Pulmonary artery endothelial cell (primary cell): ENCODE data around the gene AFF3. TPM values are rescaled to one million over a fixed set of nuclear protein-coding genes. Genes with fewer than 3 reads are reported as not detected.

Experiments used
- DNase-seq: peaks from one replicate; pipeline ENCODE4 v3.0.0-alpha.2; 2011; ENCODE audit warnings: low read depth, low spot score
- total RNA-seq: library from RNA; depleted of rRNA; stranded (reverse); fragments of >200 nt; gene quantifications from 2 replicates; pipeline ENCODE4 v1.2.3, GENCODE V29; 2014

AFF3 gene
- total RNA-seq, 1 donor from 2014 or later = not detected

DNA sequence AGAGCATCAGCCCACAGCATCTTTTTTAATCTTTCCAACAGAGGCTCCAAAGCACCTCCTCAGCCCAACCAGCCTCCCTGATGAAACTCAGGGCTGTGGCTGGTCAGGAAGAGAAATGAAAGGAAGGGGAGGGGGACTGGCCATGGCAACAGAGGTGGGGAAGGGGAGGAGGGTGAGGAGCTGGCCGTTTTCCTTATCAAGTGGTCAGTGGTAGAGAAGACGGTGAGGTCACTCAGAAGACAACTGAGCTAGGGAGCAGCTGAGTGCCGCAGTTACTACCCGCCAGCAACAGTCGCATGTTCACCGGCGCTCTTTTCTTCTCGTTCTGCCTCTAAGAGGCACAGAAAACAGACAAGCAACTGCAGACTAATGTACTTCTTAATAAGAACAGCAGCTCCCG lies 97.4 kb downstream of the AFF3 start:
- no peak for DNase-seq

DNA sequence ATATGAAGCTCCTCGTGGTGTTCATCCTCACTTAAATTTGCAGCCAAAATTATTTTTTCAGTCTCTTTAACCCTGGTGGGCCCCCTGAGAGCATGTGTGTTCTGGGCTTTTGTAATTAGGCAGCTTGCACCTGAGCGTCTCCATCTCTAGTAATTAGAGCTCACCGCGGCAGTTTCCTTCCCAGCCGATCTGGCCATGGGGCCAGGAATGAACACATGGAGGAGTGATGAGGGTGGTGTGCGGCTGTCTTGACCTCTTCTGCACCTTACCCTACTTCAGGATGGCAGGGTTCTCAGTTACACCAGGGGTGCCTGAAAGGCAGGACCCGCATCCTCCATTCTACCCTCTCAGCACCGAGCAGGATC lies 98.5 kb downstream of the AFF3 start:
- no peak for DNase-seq

DNA sequence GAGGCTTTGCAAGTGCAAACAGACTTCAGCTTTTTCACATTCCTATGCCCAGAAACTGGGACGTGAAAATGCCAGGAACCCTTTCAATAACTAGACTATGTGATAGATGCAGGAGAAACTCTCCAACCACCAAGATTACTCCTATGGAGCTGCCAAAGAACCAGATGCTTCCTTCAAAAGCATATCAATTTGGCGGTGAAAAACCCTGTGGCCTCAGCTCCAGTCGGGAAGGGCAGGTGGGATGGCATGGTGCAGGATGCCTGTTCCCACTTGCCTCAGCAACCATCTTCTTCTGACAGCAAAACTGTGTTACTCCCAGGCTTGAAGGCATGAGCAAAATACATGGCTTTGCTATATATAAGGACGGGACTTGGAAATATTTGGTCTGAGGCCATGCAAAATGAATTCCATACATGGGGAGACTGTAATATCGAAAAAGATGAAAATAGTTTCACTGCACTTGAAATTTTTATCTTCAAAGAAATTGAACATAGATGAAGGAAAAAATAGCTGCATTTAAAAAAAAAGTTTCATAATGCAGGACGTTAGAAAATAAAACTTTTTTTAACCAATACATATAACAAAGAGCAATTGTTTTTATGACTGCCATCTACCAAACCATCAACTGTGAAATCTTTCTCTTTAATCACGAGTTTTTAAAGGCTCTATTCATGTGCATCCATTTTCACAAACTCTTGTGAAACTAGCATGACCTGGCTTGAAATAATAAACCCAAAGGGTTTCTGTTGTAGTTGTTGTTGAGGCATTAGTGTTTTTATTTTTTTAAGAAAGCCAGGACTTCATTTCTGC lies 99.1 kb downstream of the AFF3 start:
- no peak for DNase-seq

DNA sequence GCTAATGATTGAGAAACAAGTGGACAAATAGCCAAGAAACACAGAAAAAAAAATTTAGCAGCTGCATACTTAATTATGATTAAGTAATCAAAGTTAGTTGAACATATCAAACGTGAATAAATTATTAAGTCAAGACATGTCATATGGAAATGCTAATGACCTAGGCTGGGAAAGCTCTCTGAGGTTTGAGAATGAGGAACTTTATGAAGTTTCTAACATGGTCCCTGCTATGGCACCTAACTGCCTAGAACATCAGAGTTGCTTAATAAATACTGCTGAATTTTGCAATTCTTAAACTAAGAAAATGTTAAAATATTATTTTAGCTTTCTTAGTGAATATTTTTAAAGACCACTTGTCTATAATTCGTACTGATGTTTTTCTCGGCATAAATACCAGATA lies 99.8 kb downstream of the AFF3 start:
- no peak for DNase-seq

DNA sequence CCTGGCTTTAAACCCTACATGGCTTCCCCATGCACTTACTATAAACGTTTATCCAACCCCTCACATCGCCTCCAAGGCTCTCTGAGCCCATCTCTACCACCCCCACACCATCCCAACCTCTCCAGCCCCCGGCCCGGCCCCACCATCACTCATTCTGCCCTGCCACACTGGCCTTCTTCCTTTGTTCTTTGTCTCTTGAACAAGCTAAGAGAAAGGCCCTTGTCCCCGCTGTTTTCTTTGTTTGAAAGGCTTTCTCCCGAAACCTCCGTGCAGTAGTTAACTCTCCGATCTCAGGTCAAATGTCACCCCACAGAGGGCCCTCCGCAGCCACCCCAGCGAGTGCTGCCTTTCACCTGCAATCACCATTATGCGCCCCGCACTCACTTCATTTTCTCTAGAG lies 100.4 kb downstream of the AFF3 start:
- DNase-seq = no peak

DNA sequence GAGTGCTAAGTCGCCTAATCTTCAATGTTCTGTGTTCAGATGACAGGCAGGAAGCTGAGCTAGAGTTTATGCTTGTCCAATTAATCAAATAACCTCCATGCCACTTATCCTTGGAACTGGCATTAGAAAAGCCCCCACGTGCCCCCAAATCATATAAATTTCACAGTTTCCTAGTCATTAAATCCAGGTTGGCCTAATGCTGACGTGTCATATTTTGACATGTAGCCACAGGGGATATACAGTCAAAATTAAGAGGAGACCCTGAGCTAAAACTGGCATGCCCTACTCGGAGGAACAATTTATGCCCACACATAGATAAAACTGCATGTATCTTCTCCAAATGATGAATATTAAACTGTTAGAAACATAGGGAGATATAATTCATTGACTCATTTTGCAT lies 101.0 kb downstream of the AFF3 start:
- no peak for DNase-seq

DNA sequence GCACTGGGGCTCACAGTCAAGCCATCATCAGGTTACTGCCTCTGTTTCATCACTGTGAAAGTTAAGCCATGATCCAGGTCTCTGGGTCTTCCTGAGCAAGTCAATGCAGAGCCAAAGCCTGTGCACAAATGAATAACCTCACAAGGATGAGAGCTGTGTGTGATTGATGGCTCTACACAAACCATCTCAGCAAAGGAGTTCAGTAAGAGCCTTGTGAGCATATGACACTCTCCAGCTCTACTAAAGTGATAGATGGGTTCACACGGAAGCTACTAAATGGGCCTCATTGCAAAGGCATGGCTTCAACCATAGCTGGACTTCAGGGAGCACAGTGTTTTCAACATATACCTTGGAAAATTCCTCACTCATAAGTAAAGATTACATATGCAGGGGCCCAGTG lies 101.5 kb downstream of the AFF3 start:
- no peak for DNase-seq

DNA sequence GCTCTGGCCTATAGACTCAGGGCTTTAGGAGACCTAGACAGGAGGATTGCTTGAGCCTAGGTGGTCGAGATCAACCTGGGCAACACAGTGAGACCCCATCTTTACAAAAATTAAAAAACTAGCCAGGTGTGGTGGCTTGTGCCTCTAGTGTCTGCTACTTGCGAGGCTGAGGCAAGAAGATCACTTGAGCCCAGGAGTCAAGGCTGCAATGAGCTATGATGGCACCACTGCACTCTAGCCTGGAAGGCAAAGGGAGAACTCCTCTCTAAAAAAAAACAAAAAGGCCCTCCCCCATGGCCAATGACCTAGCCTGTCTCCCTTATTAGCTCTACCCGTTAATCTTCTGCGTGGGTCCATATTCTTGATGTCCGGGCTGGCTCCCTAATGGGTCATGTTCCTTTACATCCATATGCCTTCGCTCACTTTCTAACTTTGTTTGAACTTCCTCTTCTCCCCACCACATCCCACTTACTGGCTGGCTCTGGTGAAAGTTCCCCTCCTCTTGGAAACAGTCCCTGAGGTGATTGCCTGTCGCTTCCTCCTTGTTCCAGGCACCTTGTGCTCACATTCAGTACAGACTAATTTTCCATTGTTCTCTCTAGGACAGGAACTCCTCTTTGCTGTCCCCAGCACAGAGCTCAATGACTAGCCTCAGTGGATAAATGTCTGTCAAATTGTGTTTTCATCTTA lies 103.0 kb downstream of the AFF3 start:
- no peak for DNase-seq

DNA sequence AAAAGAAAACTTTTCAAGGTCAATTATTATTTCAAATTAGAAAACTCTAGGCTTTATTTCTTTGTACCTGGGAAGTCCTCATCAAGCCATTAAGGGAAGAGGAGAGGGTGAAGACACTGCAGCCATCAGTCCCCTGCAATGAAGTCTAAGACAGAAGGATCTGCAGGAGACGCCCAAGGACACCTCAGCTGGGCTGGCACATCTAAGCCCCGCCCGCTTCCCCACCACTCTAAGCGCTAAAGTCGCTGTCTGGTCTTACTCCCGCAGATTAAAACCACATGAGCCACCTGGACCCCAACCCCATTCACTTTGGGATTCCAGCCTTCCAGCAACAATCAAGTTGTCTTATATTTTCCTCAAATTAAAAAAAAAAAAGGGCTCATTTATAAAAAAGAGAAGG lies 104.4 kb downstream of the AFF3 start:
- DNase-seq = no peak

DNA sequence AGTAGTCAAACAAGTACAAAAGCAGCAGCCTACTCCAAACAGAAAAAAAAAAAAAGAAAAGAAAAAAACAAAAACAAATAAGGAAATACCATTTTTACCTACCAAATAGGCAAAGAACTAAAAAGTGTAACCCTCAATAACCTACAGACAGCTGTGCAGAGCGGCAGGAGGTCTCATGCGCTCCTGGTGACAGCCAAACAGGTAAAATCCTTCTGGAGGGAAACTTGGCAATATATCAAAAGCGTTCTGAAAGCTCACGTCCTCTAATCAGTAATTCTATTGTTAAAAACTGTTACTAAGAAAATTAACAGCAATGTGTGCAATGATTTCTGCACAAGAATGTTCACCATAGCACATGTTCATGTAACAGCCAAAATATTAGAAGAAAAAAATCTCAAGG lies 105.6 kb downstream of the AFF3 start:
- no peak for DNase-seq

DNA sequence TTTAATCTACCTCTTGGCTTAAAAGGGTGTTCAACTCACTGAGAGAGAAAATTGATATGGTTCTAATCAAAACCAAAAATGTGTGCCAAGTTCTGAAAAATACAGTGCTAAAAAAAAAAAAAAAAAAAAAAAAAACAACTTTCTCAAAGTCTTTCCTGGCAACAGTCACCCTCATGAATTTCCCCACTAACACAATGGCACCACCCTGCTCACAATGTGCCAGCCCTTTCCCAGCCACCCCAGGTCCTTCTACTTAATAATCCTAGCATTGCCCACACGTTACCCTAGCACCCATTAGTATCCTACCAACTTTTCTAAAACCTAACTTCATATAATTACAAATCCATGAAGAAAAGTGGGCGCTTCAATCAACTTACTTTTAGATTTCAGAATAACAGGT lies 106.4 kb downstream of the AFF3 start:
- no peak for DNase-seq

DNA sequence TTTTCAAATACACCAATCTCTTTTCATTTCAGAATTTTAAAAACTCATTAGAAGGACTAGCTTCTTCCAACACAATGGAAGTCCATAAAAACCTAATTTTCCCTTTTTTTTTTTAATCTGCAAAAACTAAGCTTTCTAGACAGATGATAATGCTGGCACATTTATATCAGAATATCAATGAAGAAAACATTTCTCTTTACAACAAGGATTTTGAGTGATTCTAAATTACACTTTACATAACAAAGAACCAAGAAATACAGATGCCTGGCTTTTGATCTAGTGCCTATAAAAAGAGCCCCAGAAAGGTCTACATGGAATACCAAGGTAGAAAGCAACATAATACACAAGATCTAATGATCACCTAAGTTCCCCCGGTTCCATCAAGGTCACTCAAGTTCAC lies 108.0 kb downstream of the AFF3 start:
- no peak for DNase-seq

DNA sequence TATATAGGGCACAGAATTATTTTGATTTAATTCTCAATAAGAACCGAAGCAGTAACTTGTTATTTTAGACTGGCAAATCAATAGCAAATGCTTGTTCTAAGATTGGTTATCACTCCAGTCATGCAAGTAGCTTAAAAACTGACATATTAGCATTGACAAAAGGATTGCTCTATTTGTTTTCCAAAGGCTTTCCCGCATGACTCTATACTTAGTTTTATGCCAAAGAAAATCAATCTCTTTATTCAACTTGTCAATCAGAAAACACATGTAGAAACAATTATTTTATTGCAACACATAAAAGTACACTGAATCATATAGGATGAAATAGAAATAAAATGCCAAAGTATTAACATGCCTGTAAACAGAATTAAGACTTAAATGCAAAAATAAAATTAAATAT lies 108.4 kb downstream of the AFF3 start:
- no peak for DNase-seq

DNA sequence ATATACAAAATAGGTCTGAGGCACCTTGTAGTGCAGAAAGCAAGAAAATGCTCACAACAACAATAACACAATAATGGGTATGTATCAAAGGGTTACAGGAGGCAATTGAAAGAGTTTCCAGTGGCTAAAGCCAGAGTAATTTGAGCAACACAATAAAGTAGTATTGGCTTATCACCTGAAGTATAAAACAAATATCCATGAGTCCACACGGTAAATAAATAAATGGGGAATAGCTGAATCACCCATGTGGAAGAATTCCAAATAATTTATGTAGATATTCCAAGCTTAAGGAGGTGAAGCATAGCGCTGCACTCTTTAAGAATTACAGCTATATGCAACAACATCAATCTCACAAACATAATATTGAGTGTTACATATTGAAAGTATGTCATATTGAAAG lies 110.8 kb downstream of the AFF3 start:
- no peak for DNase-seq

DNA sequence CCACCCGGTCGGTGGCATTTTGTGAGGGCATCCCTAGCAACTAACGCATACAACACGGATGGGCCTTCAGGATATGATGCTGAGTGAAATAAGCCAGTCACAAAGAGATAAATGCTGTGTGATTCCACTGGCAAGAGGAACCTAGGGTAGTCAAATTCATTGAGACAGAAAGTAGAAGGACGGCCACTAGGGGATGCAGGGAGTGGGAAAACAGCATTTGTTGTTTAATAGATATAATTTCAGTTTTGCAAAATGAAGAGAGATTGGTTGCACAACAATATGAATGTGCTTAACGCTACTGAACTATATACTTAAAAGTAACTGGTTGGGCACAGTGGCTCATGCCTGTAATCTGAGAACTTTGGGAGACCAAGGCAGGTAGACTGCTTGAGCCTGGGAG lies 112.9 kb downstream of the AFF3 start:
- DNase-seq = no peak

DNA sequence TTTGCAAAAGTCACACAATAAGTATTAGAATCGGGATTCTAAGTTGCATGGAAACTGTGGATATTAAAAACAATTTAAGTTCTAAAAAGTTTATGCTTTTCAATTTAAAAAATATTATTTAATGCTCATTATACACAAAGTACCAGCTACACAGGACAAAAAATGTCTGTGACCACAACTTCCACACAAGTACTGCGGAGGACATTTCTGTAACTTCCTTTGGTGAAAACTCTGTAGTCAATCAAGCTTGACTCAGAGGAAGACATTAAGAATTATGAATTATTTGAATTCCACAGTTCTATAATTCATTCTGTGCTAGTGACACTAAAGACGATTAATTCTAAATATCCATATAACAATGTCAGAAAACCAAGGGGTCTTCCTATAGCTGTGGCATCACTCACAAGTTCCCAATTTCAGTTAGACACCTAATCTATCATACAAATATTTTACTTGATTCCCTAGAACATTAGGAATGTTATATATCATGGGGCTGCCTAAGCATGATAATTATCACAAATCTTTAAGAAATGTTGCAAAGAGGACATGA lies 120.5 kb downstream of the AFF3 start:
- DNase-seq = no peak

DNA sequence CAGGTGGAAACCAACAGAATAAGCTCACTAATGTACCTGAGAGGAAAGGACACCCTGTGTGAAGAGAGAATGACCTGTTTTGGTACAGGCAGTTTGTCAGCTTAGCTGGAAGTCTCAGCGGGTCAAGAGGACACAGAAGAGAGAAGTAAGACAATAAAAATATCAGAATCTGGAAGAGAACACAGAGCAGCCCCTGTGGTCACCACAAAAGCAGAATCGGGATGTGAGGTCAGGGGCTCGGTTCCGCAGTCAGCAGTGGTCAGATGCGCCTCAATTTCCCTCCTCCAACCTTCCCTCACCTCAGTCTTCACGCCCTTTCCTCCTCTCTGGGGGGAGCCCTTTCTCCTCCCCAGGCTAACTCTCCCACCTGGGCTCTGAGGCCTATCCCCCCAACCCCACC lies 122.9 kb downstream of the AFF3 start:
- DNase-seq = no peak

DNA sequence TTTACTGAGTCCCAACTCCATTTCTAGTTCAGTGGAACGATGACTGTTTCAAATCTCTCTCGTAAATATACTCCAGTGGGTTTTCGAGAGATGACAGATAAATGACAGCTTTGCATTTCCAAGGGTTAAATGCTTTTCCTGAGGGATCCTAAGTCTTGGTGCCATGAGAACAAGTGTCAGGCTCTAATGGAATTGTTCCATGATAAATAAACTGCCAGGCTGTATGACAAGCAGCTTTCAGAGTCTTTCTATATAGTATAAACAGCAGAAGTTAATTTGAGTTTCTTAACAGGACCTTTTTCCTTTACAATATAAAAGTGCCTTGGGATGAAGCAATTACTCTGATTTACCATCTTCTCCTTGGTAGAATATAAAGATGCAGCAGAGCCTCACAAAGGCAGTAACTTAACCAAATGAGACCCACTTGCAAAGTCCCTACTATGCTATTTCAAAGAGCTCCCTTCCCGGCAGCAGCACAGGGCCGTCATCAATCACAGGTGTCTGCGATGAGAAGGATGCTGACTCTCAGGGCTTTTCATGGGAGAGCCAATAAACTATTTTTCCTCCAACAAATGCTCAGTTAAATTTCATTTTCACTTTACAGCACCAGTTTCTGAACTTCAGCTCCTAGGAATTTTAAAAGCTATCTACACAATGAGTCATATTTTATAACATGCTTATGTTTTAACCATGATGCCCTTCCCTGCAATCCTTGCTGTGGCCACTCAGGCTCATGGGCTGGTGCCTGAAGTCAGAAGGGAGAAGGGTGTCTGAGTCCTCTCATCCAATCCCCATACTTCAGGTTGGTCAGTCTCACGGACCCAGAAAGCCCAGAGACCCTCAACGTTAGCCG lies 123.8 kb downstream of the AFF3 start:
- no peak for DNase-seq

DNA sequence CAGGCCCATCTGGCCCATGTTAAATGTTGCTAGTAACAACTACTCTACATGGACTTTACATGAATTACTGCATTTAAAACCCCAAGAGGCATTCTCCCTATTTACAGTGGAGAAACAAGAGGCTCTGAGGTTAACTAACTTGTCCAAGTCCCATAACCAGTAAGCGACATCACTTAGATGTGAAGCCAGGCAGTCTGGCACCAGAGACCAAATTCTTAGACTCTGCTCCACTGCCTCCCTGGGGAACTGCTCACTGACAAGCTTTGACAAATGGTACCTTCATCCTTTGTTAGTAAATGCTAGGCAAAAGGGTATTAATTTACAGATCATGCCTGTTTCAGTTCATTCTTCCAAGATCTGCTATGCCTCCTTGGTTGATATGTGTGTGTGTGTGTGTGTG lies 124.8 kb downstream of the AFF3 start:
- no peak for DNase-seq

DNA sequence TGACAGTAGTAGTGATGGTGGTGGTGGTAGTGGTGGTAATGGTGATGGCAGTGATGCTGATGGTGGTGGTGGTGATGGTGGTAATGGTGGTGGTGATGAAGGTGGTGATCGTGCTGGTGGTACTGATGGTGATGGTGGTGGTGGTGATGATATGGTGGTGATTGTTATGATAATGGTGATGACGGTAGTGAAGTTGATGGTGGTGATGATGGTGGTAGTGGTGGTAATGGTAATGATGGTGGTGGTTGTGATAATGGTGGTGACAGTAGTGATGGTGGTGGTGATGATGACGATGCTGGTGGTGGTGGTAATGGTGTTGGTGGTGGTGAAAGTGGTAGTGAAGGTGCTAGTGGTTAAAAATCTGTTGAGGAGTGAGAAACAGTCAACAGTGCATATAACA lies 125.6 kb downstream of the AFF3 start:
- no peak for DNase-seq

DNA sequence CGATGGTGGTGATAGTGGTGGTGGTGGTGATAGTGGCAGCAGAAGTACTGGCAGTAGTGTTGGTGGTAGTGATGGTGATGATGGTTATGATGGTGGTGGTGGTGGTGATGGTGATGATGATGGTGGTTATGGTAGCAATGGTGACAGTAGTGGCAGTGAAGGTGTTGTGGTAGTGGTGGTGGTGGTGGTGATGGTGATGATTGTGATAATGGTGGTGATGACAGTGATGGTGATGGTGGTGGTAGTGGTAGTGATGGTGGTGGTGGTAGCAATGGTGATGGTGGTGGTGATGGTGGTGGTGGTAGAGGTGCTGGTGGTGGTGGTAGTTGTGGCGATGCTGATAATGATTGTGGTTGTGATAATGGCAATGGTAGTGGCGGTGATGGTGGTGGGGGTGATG lies 126.5 kb downstream of the AFF3 start:
- DNase-seq = no peak
